Measurements from ENCODE around the gene MYO10. TPM values are rescaled to one million over a fixed set of nuclear protein-coding genes. Genes with fewer than 3 reads are reported as not detected.
A peak's percentile ranks its signal among the peaks of the same experiment; 100 is the strongest.

Gene MYO10
- total RNA-seq, 1 donor from 2014 or later, result 80.2 TPM

DNA sequence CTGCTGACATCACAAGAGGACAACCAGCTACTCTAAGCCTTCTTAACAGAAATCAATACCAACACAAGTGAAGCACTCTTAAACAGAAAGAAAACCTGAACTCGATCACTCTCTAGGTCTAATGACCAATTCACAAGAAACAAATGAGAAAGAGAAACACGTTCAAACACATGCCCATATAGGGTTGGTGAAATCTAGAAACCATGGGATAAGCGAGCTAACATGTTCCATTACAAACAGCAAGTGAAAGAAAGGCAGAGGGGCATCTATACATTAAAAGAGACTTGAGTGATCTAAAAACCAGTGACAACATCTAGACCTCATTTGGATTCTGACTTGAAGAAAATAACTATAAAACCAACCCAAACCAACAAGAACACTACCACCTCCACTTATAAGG is 244.4 kb downstream of the MYO10 start:
- FAIRE-seq, result no peak
- peaks cover 8% of the 10 kb centered on the region for H3K36me3 Mint-ChIP-seq (ENCODE audit: low read depth, unreplicated experiment)

GRCh38 chr5:16690243-16690852 is 245.7 kb downstream of the MYO10 start:
- peaks cover 51% of the 10 kb centered on the region for H3K36me3 ChIP-seq (ENCODE audit: insufficient read depth, low read length)
- FAIRE-seq, result no peak
- Mint-ChIP-seq H3K4me3 (ENCODE audit: unreplicated experiment) (no peak overlapping the region), H3K9me3 (ENCODE audit: unreplicated experiment) (no peaks in the 10 kb centered on the region), H3K4me1 (ENCODE audit: low read depth, unreplicated experiment) (no peaks in the 10 kb centered on the region), H3K36me3 (ENCODE audit: low read depth, unreplicated experiment) (peaks cover 12% of the 10 kb centered on the region), H3K27ac (ENCODE audit: unreplicated experiment) (no peak overlapping the region), H3K27me3 (ENCODE audit: low read depth, unreplicated experiment) (no peaks in the 10 kb centered on the region)
- peak; percentile 10 for DNase-seq (ENCODE audit: low read depth)
- H3K27ac ChIP-seq (ENCODE audit: low read depth, low read length), result no peak overlapping the region
- no peaks in the 10 kb centered on the region for H3K4me1 ChIP-seq (ENCODE audit: insufficient read depth, low read length)
- peaks cover 46% of the 10 kb centered on the region for H3K79me2 ChIP-seq (ENCODE audit: insufficient read depth, low read length)
- H4K20me1 ChIP-seq (ENCODE audit: insufficient read depth, low read length), result peaks cover 60% of the 10 kb centered on the region
- H2AFZ ChIP-seq (ENCODE audit: low read depth, low read length), result no peak overlapping the region
- TF ChIP-seq EZH2 (IDR thresholded peaks at IDR 0.05; ENCODE audit: insufficient read depth, low read length), result no peak
- TF ChIP-seq, protein P1, sequence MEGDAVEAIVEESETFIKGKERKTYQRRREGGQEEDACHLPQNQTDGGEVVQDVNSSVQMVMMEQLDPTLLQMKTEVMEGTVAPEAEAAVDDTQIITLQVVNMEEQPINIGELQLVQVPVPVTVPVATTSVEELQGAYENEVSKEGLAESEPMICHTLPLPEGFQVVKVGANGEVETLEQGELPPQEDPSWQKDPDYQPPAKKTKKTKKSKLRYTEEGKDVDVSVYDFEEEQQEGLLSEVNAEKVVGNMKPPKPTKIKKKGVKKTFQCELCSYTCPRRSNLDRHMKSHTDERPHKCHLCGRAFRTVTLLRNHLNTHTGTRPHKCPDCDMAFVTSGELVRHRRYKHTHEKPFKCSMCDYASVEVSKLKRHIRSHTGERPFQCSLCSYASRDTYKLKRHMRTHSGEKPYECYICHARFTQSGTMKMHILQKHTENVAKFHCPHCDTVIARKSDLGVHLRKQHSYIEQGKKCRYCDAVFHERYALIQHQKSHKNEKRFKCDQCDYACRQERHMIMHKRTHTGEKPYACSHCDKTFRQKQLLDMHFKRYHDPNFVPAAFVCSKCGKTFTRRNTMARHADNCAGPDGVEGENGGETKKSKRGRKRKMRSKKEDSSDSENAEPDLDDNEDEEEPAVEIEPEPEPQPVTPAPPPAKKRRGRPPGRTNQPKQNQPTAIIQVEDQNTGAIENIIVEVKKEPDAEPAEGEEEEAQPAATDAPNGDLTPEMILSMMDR (IDR thresholded peaks at IDR 0.05; ENCODE audit: insufficient read depth, low read depth, low read length), result peak; percentile 65
- no peak overlapping the region for H3K9ac ChIP-seq (ENCODE audit: low read length)
- H3K9me3 ChIP-seq (ENCODE audit: insufficient read depth, low read depth, low read length), result no peaks in the 10 kb centered on the region
- H3K27me3 ChIP-seq (ENCODE audit: insufficient read depth, low read length), result no peaks in the 10 kb centered on the region
- H3K4me3 ChIP-seq (ENCODE audit: insufficient read depth, low read depth, low read length), result no peak overlapping the region
- H3K4me2 ChIP-seq (ENCODE audit: low read length), result no peak overlapping the region

More for the DNA sequence above, 244.4 kb downstream of the MYO10 start:
- H2AFZ ChIP-seq (ENCODE audit: low read depth, low read length), result no peak overlapping the region
- H3K4me3 ChIP-seq (ENCODE audit: insufficient read depth, low read depth, low read length), result no peak overlapping the region
- H3K9me3 ChIP-seq (ENCODE audit: insufficient read depth, low read depth, low read length), result no peaks in the 10 kb centered on the region
- no peak overlapping the region for H3K9ac ChIP-seq (ENCODE audit: low read length)
- H3K27ac ChIP-seq (ENCODE audit: low read depth, low read length), result no peak overlapping the region
- TF ChIP-seq EZH2 (IDR thresholded peaks at IDR 0.05; ENCODE audit: insufficient read depth, low read length), result no peak
- Mint-ChIP-seq H3K27me3 (ENCODE audit: low read depth, unreplicated experiment) (no peaks in the 10 kb centered on the region), H3K9me3 (ENCODE audit: unreplicated experiment) (no peaks in the 10 kb centered on the region), H3K4me1 (ENCODE audit: low read depth, unreplicated experiment) (no peaks in the 10 kb centered on the region), H3K4me3 (ENCODE audit: unreplicated experiment) (no peak overlapping the region), H3K27ac (ENCODE audit: unreplicated experiment) (no peak overlapping the region)
- H3K79me2 ChIP-seq (ENCODE audit: insufficient read depth, low read length), result peaks cover 44% of the 10 kb centered on the region
- H3K27me3 ChIP-seq (ENCODE audit: insufficient read depth, low read length), result no peaks in the 10 kb centered on the region
- no peak for DNase-seq (ENCODE audit: low read depth)
- H4K20me1 ChIP-seq (ENCODE audit: insufficient read depth, low read length), result peaks cover 66% of the 10 kb centered on the region
- no peak overlapping the region for H3K4me2 ChIP-seq (ENCODE audit: low read length)
- peaks cover 50% of the 10 kb centered on the region for H3K36me3 ChIP-seq (ENCODE audit: insufficient read depth, low read length)
- no peaks in the 10 kb centered on the region for H3K4me1 ChIP-seq (ENCODE audit: insufficient read depth, low read length)

DNA sequence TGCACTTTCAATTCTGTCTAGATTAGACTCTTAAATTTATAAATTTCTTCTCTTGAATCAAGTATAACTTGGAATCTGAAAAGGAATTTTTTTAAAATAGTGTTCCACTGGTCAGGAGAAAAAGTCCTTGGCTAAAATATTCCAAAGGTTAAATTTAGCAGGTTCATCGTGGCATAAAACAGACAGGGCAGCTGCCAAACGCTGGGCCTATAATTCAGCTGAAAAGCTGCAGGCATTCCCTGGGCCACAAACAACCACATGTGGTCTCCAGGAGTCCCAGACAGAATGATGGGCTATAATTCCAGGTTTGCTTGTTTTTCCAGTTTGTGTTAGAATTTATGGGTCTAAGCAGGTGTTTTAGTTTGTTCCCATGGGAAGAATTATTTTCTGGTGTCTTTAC is 248.2 kb downstream of the MYO10 start:
- TF ChIP-seq, protein P1 (IDR thresholded peaks at IDR 0.05; ENCODE audit: insufficient read depth, low read depth, low read length), result no peak
- no peak for TF ChIP-seq EZH2 (IDR thresholded peaks at IDR 0.05; ENCODE audit: insufficient read depth, low read length)
- Histone ChIP-seq H3K9ac (ENCODE audit: low read length) (no peak overlapping the region), H3K79me2 (ENCODE audit: insufficient read depth, low read length) (peaks cover 24% of the 10 kb centered on the region), H4K20me1 (ENCODE audit: insufficient read depth, low read length) (peaks cover 38% of the 10 kb centered on the region), H3K4me2 (ENCODE audit: low read length) (no peak overlapping the region), H3K27ac (ENCODE audit: low read depth, low read length) (no peak overlapping the region), H3K27me3 (ENCODE audit: insufficient read depth, low read length) (no peaks in the 10 kb centered on the region), H3K9me3 (ENCODE audit: insufficient read depth, low read depth, low read length) (no peaks in the 10 kb centered on the region), H3K4me3 (ENCODE audit: insufficient read depth, low read depth, low read length) (no peak overlapping the region), H2AFZ (ENCODE audit: low read depth, low read length) (no peak overlapping the region), H3K36me3 (ENCODE audit: insufficient read depth, low read length) (peaks cover 42% of the 10 kb centered on the region), H3K4me1 (ENCODE audit: insufficient read depth, low read length) (no peaks in the 10 kb centered on the region)
- FAIRE-seq (no peak), DNase-seq (ENCODE audit: low read depth) (no peak)
- no peaks in the 10 kb centered on the region for H3K4me1 Mint-ChIP-seq (ENCODE audit: low read depth, unreplicated experiment)
- no peak overlapping the region for H3K27ac Mint-ChIP-seq (ENCODE audit: unreplicated experiment)
- no peaks in the 10 kb centered on the region for H3K27me3 Mint-ChIP-seq (ENCODE audit: low read depth, unreplicated experiment)
- H3K36me3 Mint-ChIP-seq (ENCODE audit: low read depth, unreplicated experiment), result peaks cover 6% of the 10 kb centered on the region
- no peaks in the 10 kb centered on the region for H3K9me3 Mint-ChIP-seq (ENCODE audit: unreplicated experiment)
- H3K4me3 Mint-ChIP-seq (ENCODE audit: unreplicated experiment), result no peak overlapping the region
